HCT116 (cell line): ENCODE measurements around the gene LINGO1. TPM values are rescaled to one million over a fixed set of nuclear protein-coding genes. Genes with fewer than 3 reads are reported as not detected.

Experiments used
- ATAC-seq: fragments of 200-7000 bp; cut with Tn5 transposase; 2 replicates; pipeline ENCODE4 v1.9.1; 2020; ENCODE audit warnings: mild to moderate bottlenecking, moderate library complexity
- BruUV-seq: library from RNA; stranded (reverse); fragments of 400-500 nt; replicated peaks from 2 replicates; lab custom pipeline; 2021; lab: Mats Ljungman, UMichigan
- CTCF ChIA-PET: fragments of 300-600 bp; sonication (Branson Sonifier 250); formaldehyde crosslinking; loops from one replicate; lab custom pipeline; 2021; ENCODE audit warnings: antibody characterized with exemption; lab: Charles Lee
- POLR2A ChIA-PET: fragments of 300-600, 350-600 bp; sonication (Branson Sonifier 250); formaldehyde crosslinking; loops from one replicate; lab custom pipeline; 2021; ENCODE audit warnings: antibody characterized with exemption; lab: Charles Lee
- RAD21 ChIA-PET, 2 experiments: fragments of 300-600 bp; sonication (Branson Sonifier 250); formaldehyde crosslinking; loops; one replicate each; lab custom pipeline; 2023; ENCODE audit warnings: low total read pairs in 2 of 2; ENCODE audit not compliant: uncharacterized antibody in 2 of 2, unreplicated experiment in 2 of 2, low non-redundant PET in 1 of 2; lab: Charles Lee
- DNase-seq: peaks from one replicate; pipeline ENCODE4 v3.0.0-alpha.2; 2010; ENCODE audit warnings: low read depth, low spot score
- H2AFZ ChIP-seq: fragments of 200-600 bp; shearing (Covaris generic), sonication (generic); 2 replicates; pipeline ENCODE4 v1.6.1; 2017; ENCODE audit warnings: low read depth, mixed run types, mixed read lengths, antibody characterized with exemption, low read length; ENCODE audit not compliant: poor library complexity, severe bottlenecking
- H3K27ac ChIP-seq: 2 replicates; pipeline ENCODE4 v1.5.1; 2012; ENCODE audit warnings: low read depth, low read length
- H3K27me3 ChIP-seq: fragments of 200-600 bp; sonication (generic); 2 replicates; pipeline ENCODE4 v1.6.1; 2016; ENCODE audit warnings: mixed run types, low read length, mixed read lengths; ENCODE audit not compliant: insufficient read depth
- H3K36me3 ChIP-seq, 2 experiments: fragments of 200-500 bp in 1 of 2; fragments of 200-600 bp in 1 of 2; sonication (Bioruptor generic) in 1 of 2; sonication (generic) in 1 of 2; 2 replicates each; pipeline versions ENCODE4 v1.5.1 to v1.6.1; 2014 to 2016; ENCODE audit warnings: low read length in 2 of 2, inconsistent platforms in 1 of 2, mixed read lengths in 1 of 2, mixed run types in 1 of 2; ENCODE audit not compliant: insufficient read depth in 2 of 2, control insufficient read depth in 1 of 2
- H3K4me1 ChIP-seq, 2 experiments: fragments of 200-600 bp in 1 of 2; sonication (generic) in 1 of 2; 2 replicates each; pipeline versions ENCODE4 v1.5.1 to v1.6.1; 2012 to 2017; ENCODE audit warnings: low read length in 2 of 2, inconsistent platforms in 1 of 2, mild to moderate bottlenecking in 1 of 2, mixed read lengths in 1 of 2, mixed run types in 1 of 2, moderate library complexity in 1 of 2; ENCODE audit not compliant: insufficient read depth in 2 of 2, control insufficient read depth in 1 of 2
- H3K4me2 ChIP-seq: fragments of 200-600 bp; sonication (generic); 2 replicates; pipeline ENCODE4 v1.6.1; 2017; ENCODE audit warnings: mixed run types, low read length, mixed read lengths
- H3K4me3 ChIP-seq, 2 experiments: fragments of 200-600 bp in 1 of 2; sonication (generic) in 1 of 2; replicated peaks in 1 of 2; 2 replicates each; pipeline ENCODE4 v1.5.1; 2011 to 2016; ENCODE audit warnings: low read length in 2 of 2, control low read depth in 1 of 2, low read depth in 1 of 2, mild to moderate bottlenecking in 1 of 2, mixed read lengths in 1 of 2, mixed run types in 1 of 2
- H3K79me2 ChIP-seq: fragments of 200-600 bp; sonication (generic); 2 replicates; pipeline ENCODE4 v1.6.1; 2017; ENCODE audit warnings: mild to moderate bottlenecking, mixed run types, low read length, moderate library complexity, mixed read lengths; ENCODE audit not compliant: insufficient read depth
- H3K9ac ChIP-seq: fragments of 200-600 bp; sonication (generic); 2 replicates; pipeline ENCODE4 v1.6.1; 2016; ENCODE audit warnings: low read length, mixed read lengths
- H3K9me2 ChIP-seq: fragments of 200-600 bp; sonication (generic), shearing (Covaris generic); 2 replicates; pipeline ENCODE4 v1.6.1; 2017; ENCODE audit warnings: mixed run types, mild to moderate bottlenecking, moderate library complexity; ENCODE audit not compliant: insufficient read depth
- H3K9me3 ChIP-seq, 2 experiments: fragments of 200-500 bp in 1 of 2; fragments of 200-600 bp in 1 of 2; sonication (Bioruptor generic) in 1 of 2; sonication (generic) in 1 of 2; 2 replicates each; pipeline ENCODE4 v1.6.1; 2014 to 2017; ENCODE audit warnings: low read length in 2 of 2, mixed read lengths in 2 of 2, inconsistent platforms in 1 of 2, low read depth in 1 of 2, mild to moderate bottlenecking in 1 of 2, mixed run types in 1 of 2, moderate library complexity in 1 of 2; ENCODE audit not compliant: control insufficient read depth in 1 of 2, insufficient read depth in 1 of 2
- H4K20me1 ChIP-seq: fragments of 200-600 bp; sonication (generic), shearing (Covaris generic); 2 replicates; pipeline ENCODE4 v1.6.1; 2017; ENCODE audit warnings: mixed run types, mild to moderate bottlenecking, moderate library complexity; ENCODE audit not compliant: insufficient read depth
- CEBPB ChIP-seq: IDR thresholded peaks from 2 replicates; pipeline ENCODE4 v1.6.1; 2012; ENCODE audit warnings: low read depth
- ELF1 ChIP-seq: IDR thresholded peaks from 2 replicates; pipeline ENCODE4 v1.6.1; 2012; ENCODE audit warnings: low read depth, borderline replicate concordance
- EZH2phosphoT487 ChIP-seq: fragments of 200-600 bp; IDR thresholded peaks from 2 replicates; pipeline ENCODE4 v1.6.1; 2018; ENCODE audit warnings: antibody characterized with exemption, borderline replicate concordance
- FOSL1 ChIP-seq: IDR thresholded peaks from 2 replicates; pipeline ENCODE4 v1.6.1; 2012; ENCODE audit warnings: low read depth
- JUND ChIP-seq: IDR thresholded peaks from 2 replicates; pipeline ENCODE4 v1.6.1; 2012
- POLR2AphosphoS5 ChIP-seq: IDR thresholded peaks from 2 replicates; pipeline ENCODE4 v1.6.1; 2011; ENCODE audit warnings: mild to moderate bottlenecking, low read depth, low read length, moderate library complexity
- RAD21 ChIP-seq: IDR thresholded peaks from 2 replicates; pipeline ENCODE4 v1.6.1; 2012; ENCODE audit warnings: low read depth, mild to moderate bottlenecking
- SIN3A ChIP-seq: IDR thresholded peaks from 2 replicates; pipeline ENCODE4 v1.6.1; 2012; ENCODE audit warnings: low read depth
- SP1 ChIP-seq: IDR thresholded peaks from 2 replicates; pipeline ENCODE4 v1.6.1; 2012; ENCODE audit warnings: low read depth
- intact Hi-C: fragments of 100-400 bp; cut with micrococcal nuclease; formaldehyde crosslinking; loops from 2 replicates; pipeline ENCODE4 v1.10.0; 2022
- total RNA-seq: library from RNA; stranded (reverse); gene quantifications from one replicate; pipeline ENCODE4 v1.2.1, GENCODE V29; 2021; ENCODE audit not compliant: unreplicated experiment
- TF ChIP-seq, protein P1 (sequence below): IDR thresholded peaks from 2 replicates; pipeline ENCODE4 v1.6.1; 2012
- TF ChIP-seq, protein P2 (sequence below): IDR thresholded peaks from 2 replicates; pipeline ENCODE4 v1.6.1; 2012; ENCODE audit warnings: low read depth
- TF ChIP-seq, protein P3 (sequence below): IDR thresholded peaks from 2 replicates; pipeline ENCODE4 v1.6.1; 2012
- TF ChIP-seq, protein P4 (sequence below), 3 experiments: fragments of 200-600 bp in 1 of 3; sonication (generic) in 1 of 3; IDR thresholded peaks in 2 of 3; conservative IDR thresholded peaks in 1 of 3; 2 replicates each; pipeline ENCODE4 v1.5.1; 2012 to 2017; ENCODE audit warnings: low read depth in 2 of 3, low read length in 2 of 3, antibody characterized with exemption in 1 of 3, borderline replicate concordance in 1 of 3, control low read depth in 1 of 3, mild to moderate bottlenecking in 1 of 3, mixed read lengths in 1 of 3, mixed run types in 1 of 3, moderate library complexity in 1 of 3; ENCODE audit not compliant: insufficient read depth in 1 of 3

The LINGO1 gene
- total RNA-seq, 1 experiment from 2014 or later = 15.6 TPM

DNA sequence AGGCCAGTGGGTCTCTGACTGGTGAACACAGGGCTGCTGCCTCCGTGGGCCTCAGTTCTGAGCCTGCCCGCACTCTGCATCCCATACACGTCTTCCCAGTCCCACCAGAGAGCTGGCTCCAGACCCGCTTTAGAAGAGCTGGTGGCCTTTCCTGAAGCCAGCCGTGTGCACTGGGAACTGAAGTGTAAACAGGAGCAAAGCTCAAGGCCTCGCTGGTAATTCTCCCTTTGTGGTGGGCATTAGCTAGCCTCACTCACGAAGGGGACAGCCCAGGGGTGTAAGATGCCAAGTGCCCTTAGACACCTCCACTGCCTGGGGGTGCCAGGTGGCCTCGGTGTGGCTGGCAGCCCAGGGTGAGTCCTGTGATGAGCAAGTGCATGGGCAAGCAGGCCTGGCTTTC lies 12.9 kb upstream of the LINGO1 start:
- CTCF ChIA-PET = interaction anchor here (1.1 to 1.3 kb wide), 2 partner anchors 9 to 11 kb away, joined by 3 to 4 read pairs; no protein-coding TSS in a partner anchor
- Histone ChIP-seq H2AFZ (no peak overlapping the region), H3K4me2 (no peak overlapping the region), H3K36me3 (no peaks in the 10 kb centered on the region), H3K4me3 (no peak overlapping the region), H3K9me2 (no peaks in the 10 kb centered on the region), H4K20me1 (no peaks in the 10 kb centered on the region), H3K79me2 (no peaks in the 10 kb centered on the region), H3K9ac (no peak overlapping the region), H3K4me1 (peaks cover 0 to 13% of the 10 kb centered on the region in 2 experiments; a peak in 2 of 4 replicates)
- POLR2A ChIA-PET = no interaction called here
- intact Hi-C loops = no loop called here
- ATAC-seq = no peak
- no peak for DNase-seq
- RAD21 ChIA-PET = no interaction called here
- TF ChIP-seq EZH2phosphoT487 = no peak
- no peak for TF ChIP-seq RAD21
- TF ChIP-seq CEBPB = no peak
- TF ChIP-seq SIN3A = no peak
- TF ChIP-seq, all 23 proteins: peak for 0
- no peaks in the 10 kb centered on the region for H3K9me3 ChIP-seq
- no peaks in the 10 kb centered on the region for H3K27me3 ChIP-seq
- no TSS peak for BruUV-seq
- no peak overlapping the region for H3K27ac ChIP-seq

DNA sequence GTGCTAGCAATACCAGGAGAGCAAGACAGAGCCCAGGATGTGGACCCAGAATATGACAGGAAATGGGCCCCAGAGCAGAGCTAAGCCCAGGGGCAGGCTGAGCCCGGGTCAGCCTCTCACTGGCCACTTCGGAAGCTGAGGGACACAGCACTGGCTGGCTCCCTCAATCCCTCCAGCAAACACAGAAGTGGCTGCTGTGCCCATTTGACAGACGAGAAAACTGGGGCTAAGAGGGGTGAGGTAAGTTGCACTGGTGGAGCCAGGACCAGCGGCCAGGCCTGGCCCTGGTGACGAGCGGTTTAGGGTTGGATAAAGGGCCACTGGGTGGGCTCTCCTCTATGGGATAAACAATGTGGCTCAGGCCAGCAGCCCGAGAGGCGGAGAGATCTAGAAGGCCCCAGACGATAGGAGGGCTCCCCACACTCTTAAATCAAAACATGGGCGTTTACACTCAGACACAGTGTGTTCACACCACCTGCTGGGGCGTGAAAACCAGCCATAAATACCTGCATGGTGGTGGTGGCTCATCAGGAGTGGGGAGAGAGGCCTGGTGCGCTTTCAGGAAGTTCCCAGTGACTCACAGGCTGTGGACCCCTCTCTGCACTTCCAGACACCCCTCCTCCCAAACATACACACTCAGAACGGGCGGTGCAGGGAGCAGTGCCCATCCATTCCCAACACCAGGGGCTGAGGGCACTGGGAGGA lies 12.0 kb upstream of the LINGO1 start:
- ChIA-PET POLR2A (no interaction called here), RAD21 (no interaction called here), CTCF (interaction anchor here (1.1 to 1.6 kb wide), 3 partner anchors 10 to 12 kb away, joined by 3 to 5 read pairs (median 4); partner anchors contain the start of gene LINGO1)
- ATAC-seq (no peak), DNase-seq (no peak)
- no TSS peak for BruUV-seq
- Histone ChIP-seq H2AFZ (no peak overlapping the region), H3K9me3 (no peaks in the 10 kb centered on the region), H3K27me3 (no peaks in the 10 kb centered on the region; the same call in 1 of the 2 replicates), H3K79me2 (no peaks in the 10 kb centered on the region), H3K4me1 (peaks cover 0 to 13% of the 10 kb centered on the region in 2 experiments; a peak in 2 of 4 replicates), H3K9ac (no peak overlapping the region), H3K27ac (no peak overlapping the region), H3K4me3 (no peak overlapping the region), H4K20me1 (no peaks in the 10 kb centered on the region), H3K36me3 (no peaks in the 10 kb centered on the region), H3K4me2 (no peak overlapping the region), H3K9me2 (no peaks in the 10 kb centered on the region)
- intact Hi-C loops = no loop called here
- TF ChIP-seq SIN3A = no peak
- TF ChIP-seq SP1 = no peak
- TF ChIP-seq, protein P1, sequence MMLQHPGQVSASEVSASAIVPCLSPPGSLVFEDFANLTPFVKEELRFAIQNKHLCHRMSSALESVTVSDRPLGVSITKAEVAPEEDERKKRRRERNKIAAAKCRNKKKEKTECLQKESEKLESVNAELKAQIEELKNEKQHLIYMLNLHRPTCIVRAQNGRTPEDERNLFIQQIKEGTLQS = no peak
- TF ChIP-seq ELF1 = no peak
- TF ChIP-seq, protein P2, sequence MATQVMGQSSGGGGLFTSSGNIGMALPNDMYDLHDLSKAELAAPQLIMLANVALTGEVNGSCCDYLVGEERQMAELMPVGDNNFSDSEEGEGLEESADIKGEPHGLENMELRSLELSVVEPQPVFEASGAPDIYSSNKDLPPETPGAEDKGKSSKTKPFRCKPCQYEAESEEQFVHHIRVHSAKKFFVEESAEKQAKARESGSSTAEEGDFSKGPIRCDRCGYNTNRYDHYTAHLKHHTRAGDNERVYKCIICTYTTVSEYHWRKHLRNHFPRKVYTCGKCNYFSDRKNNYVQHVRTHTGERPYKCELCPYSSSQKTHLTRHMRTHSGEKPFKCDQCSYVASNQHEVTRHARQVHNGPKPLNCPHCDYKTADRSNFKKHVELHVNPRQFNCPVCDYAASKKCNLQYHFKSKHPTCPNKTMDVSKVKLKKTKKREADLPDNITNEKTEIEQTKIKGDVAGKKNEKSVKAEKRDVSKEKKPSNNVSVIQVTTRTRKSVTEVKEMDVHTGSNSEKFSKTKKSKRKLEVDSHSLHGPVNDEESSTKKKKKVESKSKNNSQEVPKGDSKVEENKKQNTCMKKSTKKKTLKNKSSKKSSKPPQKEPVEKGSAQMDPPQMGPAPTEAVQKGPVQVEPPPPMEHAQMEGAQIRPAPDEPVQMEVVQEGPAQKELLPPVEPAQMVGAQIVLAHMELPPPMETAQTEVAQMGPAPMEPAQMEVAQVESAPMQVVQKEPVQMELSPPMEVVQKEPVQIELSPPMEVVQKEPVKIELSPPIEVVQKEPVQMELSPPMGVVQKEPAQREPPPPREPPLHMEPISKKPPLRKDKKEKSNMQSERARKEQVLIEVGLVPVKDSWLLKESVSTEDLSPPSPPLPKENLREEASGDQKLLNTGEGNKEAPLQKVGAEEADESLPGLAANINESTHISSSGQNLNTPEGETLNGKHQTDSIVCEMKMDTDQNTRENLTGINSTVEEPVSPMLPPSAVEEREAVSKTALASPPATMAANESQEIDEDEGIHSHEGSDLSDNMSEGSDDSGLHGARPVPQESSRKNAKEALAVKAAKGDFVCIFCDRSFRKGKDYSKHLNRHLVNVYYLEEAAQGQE = no peak
- TF ChIP-seq, protein P3, sequence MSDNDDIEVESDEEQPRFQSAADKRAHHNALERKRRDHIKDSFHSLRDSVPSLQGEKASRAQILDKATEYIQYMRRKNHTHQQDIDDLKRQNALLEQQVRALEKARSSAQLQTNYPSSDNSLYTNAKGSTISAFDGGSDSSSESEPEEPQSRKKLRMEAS = no peak
- TF ChIP-seq FOSL1 = no peak
- TF ChIP-seq JUND = no peak
- TF ChIP-seq, protein P4, sequence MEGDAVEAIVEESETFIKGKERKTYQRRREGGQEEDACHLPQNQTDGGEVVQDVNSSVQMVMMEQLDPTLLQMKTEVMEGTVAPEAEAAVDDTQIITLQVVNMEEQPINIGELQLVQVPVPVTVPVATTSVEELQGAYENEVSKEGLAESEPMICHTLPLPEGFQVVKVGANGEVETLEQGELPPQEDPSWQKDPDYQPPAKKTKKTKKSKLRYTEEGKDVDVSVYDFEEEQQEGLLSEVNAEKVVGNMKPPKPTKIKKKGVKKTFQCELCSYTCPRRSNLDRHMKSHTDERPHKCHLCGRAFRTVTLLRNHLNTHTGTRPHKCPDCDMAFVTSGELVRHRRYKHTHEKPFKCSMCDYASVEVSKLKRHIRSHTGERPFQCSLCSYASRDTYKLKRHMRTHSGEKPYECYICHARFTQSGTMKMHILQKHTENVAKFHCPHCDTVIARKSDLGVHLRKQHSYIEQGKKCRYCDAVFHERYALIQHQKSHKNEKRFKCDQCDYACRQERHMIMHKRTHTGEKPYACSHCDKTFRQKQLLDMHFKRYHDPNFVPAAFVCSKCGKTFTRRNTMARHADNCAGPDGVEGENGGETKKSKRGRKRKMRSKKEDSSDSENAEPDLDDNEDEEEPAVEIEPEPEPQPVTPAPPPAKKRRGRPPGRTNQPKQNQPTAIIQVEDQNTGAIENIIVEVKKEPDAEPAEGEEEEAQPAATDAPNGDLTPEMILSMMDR (IDR thresholded peaks at IDR 0.05 in 2 of 3, conservative IDR thresholded peaks at IDR 0.05 in 1 of 3; ENCODE audit: borderline replicate concordance in 1 of 3, insufficient read depth in 1 of 3, low read depth in 2 of 3, low read length in 2 of 3) = no peak
- no peak for TF ChIP-seq POLR2AphosphoS5
